C4-2B (cell line): Measurements from ENCODE around the gene SEPTIN11.

ENCODE experiments used
- CTCF ChIP-seq: fragments of 450-650 bp; conservative IDR thresholded peaks from 2 replicates; pipeline ENCODE4 v1.5.1; 2017; ENCODE audit warnings: mild to moderate bottlenecking
- ZFX ChIP-seq: fragments of 450-650 bp; IDR thresholded peaks from 2 replicates; pipeline ENCODE4 v1.6.1; 2017

DNA sequence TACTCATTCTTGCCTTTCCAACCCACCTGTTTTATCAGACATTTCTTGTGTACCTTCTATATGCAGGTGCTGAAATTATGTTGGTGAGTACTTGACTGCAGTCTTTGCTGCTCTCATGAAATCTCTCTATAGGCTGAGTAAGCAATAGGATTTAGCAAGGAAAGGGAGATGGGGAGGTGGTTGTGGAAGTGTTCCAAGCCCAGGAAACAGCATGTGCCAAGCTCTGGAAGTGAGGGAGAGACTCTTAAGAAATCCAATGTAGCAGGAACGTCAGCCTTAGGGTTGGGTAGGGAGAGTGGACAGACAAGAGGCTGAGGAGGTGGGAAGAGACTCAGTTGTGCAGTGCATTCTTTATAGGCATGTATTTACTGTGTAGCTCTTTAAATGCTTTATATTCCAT is 5.6 kb downstream of the SEPTIN11 start:
- no peak for TF ChIP-seq CTCF
- TF ChIP-seq ZFX, result no peak
